GM19324 (cell line): ENCODE data around the gene HUS1.
"Not testable (repeated sequence)": the region's sequence is repeated elsewhere in the genome, so short reads cannot be mapped to it uniquely, and the experiment has no call there.

Source experiments
- ATAC-seq: cut with Tn5 transposase; IDR thresholded peaks from one replicate; pipeline ENCODE4 v1.9.1; 2021; ENCODE audit warnings: mild to moderate bottlenecking, moderate library complexity; ENCODE audit not compliant: unreplicated experiment, low FRiP score

HUS1 gene

GRCh38 chr7:47931005-47932004 lies 48.1 kb downstream of the HUS1 start:
- no peak for ATAC-seq

GRCh38 chr7:47924266-47924665 lies 55.1 kb downstream of the HUS1 start:
- no peak for ATAC-seq

- not testable (repeated sequence) for ATAC-seq
These were observed 56.1 kb downstream of the HUS1 start for GRCh38 chr7:47923081-47923875.

GRCh38 chr7:47916514-47916913 lies 62.9 kb downstream of the HUS1 start:
- not testable (repeated sequence) for ATAC-seq

- no peak for ATAC-seq
These were observed 63.8 kb downstream of the HUS1 start for GRCh38 chr7:47915616-47915976.

GRCh38 chr7:47914717-47915615 lies 64.4 kb downstream of the HUS1 start:
- ATAC-seq = no peak
